ENCODE results near the gene OCIAD1. TPM values are rescaled to one million over a fixed set of nuclear protein-coding genes. Genes with fewer than 3 reads are reported as not detected.

The OCIAD1 gene
- total RNA-seq, 1 experiment from 2014 or later, result 103 TPM

DNA sequence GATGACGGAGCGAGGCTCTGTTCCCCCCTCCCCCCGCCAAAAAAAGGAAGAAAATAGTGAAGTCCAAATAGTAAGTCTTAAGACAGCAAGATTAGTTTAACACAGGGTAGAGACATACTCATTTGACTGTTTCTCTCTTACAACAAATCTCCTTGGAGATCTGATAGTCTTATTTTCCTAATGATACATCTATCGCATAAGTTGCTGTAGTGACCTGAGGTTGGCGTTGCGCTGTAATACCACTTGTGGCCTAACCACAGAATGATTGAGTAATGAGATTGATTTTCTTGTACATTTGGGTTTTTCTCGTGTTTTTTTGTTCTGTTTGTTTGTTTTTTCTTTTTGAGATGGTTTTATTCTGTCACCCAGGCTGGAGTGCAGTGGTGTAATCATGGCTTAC is 27.2 kb downstream of the OCIAD1 start:
- TF ChIP-seq TCF7L2 (IDR thresholded peaks at IDR 0.05; ENCODE audit: low read depth, low read length) (no peak), POLR2AphosphoS5 (IDR thresholded peaks at IDR 0.05; ENCODE audit: low read depth, low read length) (no peak), SIN3A (IDR thresholded peaks at IDR 0.05; ENCODE audit: borderline replicate concordance, insufficient read depth, low read depth, low read length) (no peak)
- TF ChIP-seq, protein P1, sequence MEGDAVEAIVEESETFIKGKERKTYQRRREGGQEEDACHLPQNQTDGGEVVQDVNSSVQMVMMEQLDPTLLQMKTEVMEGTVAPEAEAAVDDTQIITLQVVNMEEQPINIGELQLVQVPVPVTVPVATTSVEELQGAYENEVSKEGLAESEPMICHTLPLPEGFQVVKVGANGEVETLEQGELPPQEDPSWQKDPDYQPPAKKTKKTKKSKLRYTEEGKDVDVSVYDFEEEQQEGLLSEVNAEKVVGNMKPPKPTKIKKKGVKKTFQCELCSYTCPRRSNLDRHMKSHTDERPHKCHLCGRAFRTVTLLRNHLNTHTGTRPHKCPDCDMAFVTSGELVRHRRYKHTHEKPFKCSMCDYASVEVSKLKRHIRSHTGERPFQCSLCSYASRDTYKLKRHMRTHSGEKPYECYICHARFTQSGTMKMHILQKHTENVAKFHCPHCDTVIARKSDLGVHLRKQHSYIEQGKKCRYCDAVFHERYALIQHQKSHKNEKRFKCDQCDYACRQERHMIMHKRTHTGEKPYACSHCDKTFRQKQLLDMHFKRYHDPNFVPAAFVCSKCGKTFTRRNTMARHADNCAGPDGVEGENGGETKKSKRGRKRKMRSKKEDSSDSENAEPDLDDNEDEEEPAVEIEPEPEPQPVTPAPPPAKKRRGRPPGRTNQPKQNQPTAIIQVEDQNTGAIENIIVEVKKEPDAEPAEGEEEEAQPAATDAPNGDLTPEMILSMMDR (IDR thresholded peaks at IDR 0.05), result no peak
- TF ChIP-seq, protein P2, sequence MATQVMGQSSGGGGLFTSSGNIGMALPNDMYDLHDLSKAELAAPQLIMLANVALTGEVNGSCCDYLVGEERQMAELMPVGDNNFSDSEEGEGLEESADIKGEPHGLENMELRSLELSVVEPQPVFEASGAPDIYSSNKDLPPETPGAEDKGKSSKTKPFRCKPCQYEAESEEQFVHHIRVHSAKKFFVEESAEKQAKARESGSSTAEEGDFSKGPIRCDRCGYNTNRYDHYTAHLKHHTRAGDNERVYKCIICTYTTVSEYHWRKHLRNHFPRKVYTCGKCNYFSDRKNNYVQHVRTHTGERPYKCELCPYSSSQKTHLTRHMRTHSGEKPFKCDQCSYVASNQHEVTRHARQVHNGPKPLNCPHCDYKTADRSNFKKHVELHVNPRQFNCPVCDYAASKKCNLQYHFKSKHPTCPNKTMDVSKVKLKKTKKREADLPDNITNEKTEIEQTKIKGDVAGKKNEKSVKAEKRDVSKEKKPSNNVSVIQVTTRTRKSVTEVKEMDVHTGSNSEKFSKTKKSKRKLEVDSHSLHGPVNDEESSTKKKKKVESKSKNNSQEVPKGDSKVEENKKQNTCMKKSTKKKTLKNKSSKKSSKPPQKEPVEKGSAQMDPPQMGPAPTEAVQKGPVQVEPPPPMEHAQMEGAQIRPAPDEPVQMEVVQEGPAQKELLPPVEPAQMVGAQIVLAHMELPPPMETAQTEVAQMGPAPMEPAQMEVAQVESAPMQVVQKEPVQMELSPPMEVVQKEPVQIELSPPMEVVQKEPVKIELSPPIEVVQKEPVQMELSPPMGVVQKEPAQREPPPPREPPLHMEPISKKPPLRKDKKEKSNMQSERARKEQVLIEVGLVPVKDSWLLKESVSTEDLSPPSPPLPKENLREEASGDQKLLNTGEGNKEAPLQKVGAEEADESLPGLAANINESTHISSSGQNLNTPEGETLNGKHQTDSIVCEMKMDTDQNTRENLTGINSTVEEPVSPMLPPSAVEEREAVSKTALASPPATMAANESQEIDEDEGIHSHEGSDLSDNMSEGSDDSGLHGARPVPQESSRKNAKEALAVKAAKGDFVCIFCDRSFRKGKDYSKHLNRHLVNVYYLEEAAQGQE (IDR thresholded peaks at IDR 0.05; ENCODE audit: insufficient read depth in 1 of 2, low read depth in 2 of 2, low read length in 1 of 2), result no peak
- no TSS peak for BruUV-seq (replicated peaks)
- Histone ChIP-seq H3K9me3 (ENCODE audit: control insufficient read depth, insufficient read depth, low read depth, low read length) (no peaks in the 10 kb centered on the region), H3K4me1 (ENCODE audit: control insufficient read depth, insufficient read depth, low read length) (no peaks in the 10 kb centered on the region), H3K4me3 (ENCODE audit: low read depth in 2 of 2, low read length in 2 of 2) (no peak overlapping the region), H3K36me3 (ENCODE audit: control insufficient read depth, insufficient read depth, low read length) (peaks cover 12% of the 10 kb centered on the region), H3K27ac (ENCODE audit: low read length) (no peak overlapping the region), H3K27me3 (ENCODE audit: control insufficient read depth, insufficient read depth, low read length) (no peaks in the 10 kb centered on the region)
- ATAC-seq, result no peak
- DNase-seq (ENCODE audit: low read depth, low spot score), result no peak
- intact Hi-C loops (cut with micrococcal nuclease; ENCODE audit: unreplicated experiment), result no loop called here
- POLR2A ChIA-PET, result no interaction called here
- in situ Hi-C loops (cut with HindIII; ENCODE audit: low pct_unique_long_range_greater_than_20kb, low sequenced_read_pairs), result no loop called here
- CTCF ChIA-PET, result no interaction called here

DNA sequence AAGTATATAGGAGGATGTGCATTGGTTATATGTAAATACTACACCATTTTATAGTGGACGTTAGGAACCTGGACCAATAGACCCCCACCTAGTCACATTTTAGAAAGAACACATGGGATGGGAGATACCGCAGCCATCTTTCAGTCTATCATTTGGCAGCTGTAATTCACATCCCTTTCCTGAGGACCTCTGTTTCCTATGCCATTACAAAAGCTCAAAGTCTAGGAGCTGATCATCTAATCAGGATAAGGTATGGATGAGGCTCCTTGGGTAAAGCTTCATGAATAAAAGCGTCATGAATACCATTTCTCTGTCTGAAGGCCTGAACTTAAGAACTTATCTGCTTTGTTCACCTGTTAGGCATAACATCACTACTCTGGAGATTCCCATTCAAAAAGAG is 31.1 kb downstream of the OCIAD1 start:
- no peak for TF ChIP-seq SIN3A (IDR thresholded peaks at IDR 0.05; ENCODE audit: borderline replicate concordance, insufficient read depth, low read depth, low read length)
- no peak for TF ChIP-seq POLR2AphosphoS5 (IDR thresholded peaks at IDR 0.05; ENCODE audit: low read depth, low read length)
- TF ChIP-seq, protein P1 (IDR thresholded peaks at IDR 0.05), result no peak
- CTCF ChIA-PET, result no interaction called here

More for the DNA sequence above, 31.1 kb downstream of the OCIAD1 start:
- POLR2A ChIA-PET, result no interaction called here
- no peak overlapping the region for H3K27ac ChIP-seq (ENCODE audit: low read length)
- H3K4me3 ChIP-seq (ENCODE audit: low read depth in 2 of 2, low read length in 2 of 2), result no peak overlapping the region
- BruUV-seq (replicated peaks), result no TSS peak
- H3K27me3 ChIP-seq (ENCODE audit: control insufficient read depth, insufficient read depth, low read length), result no peaks in the 10 kb centered on the region
- H3K36me3 ChIP-seq (ENCODE audit: control insufficient read depth, insufficient read depth, low read length), result peaks cover 6% of the 10 kb centered on the region
- no peaks in the 10 kb centered on the region for H3K9me3 ChIP-seq (ENCODE audit: control insufficient read depth, insufficient read depth, low read depth, low read length)
- DNase-seq (ENCODE audit: low read depth, low spot score) (no peak), ATAC-seq (no peak)
- no peaks in the 10 kb centered on the region for H3K4me1 ChIP-seq (ENCODE audit: control insufficient read depth, insufficient read depth, low read length)
- in situ Hi-C loops (cut with HindIII; ENCODE audit: low pct_unique_long_range_greater_than_20kb, low sequenced_read_pairs), result no loop called here
- intact Hi-C loops (cut with micrococcal nuclease; ENCODE audit: unreplicated experiment), result no loop called here
